Measurements from ENCODE around the gene ALOX15B.

- TF ChIP-seq EZH2phosphoT487 (IDR thresholded peaks at IDR 0.05; ENCODE audit: low read depth), result no peak
- no peak for TF ChIP-seq CTCF (IDR thresholded peaks at IDR 0.05; ENCODE audit: low read depth, low read length)
Observed at GRCh38 chr17:8059131-8059530, 20.3 kb downstream of the ALOX15B start.
